ENCODE measurements around the gene NATD1. TPM values are rescaled to one million over a fixed set of nuclear protein-coding genes. Genes with fewer than 3 reads are reported as not detected.

Gene NATD1
- total RNA-seq, 4 donors from 2014 or later, result 2.4 to 5.1 (median 3.2) TPM

DNA sequence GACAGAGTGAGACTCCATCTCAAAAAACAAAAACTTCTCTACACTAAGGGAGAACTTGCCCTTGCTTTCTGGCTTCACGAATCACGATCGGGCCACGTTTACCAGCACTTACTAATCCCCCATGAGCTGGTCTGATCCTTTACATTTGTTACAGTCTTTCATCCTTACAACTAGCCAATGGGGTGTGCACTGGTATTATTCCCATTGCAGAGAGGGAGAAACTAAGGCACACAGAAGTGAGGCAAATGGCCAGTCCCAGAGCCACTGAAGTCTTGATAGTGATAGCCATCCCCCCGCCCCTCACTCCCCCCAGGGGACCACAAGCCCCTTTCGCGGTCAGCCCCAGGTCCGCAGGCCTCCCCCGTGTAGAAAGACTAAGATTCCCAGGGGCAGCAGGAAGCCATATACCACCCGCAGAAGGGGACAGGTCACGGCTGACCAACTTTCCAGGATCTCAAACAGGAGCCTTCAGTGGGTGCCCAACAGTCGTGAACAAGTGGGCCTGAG lies 868 bp downstream of the NATD1 start:
- no peaks in the 10 kb centered on the region for H3K36me3 ChIP-seq
- intact Hi-C loops (cut with DNase I), result no loop called here
- H3K27ac ChIP-seq, result peak overlapping the region; percentile 40 to 89 (median 79)
- peak overlapping the region; percentile 47 to 83 (median 60) for H3K4me3 ChIP-seq
- no peaks in the 10 kb centered on the region for H3K27me3 ChIP-seq
- no peak for DNase-seq
- H3K4me1 ChIP-seq, result peaks cover 13 to 35% (median 22%) of the 10 kb centered on the region in 3 donors
- no peak for TF ChIP-seq POLR2A (IDR thresholded peaks at IDR 0.05)
- TF ChIP-seq, protein P1, sequence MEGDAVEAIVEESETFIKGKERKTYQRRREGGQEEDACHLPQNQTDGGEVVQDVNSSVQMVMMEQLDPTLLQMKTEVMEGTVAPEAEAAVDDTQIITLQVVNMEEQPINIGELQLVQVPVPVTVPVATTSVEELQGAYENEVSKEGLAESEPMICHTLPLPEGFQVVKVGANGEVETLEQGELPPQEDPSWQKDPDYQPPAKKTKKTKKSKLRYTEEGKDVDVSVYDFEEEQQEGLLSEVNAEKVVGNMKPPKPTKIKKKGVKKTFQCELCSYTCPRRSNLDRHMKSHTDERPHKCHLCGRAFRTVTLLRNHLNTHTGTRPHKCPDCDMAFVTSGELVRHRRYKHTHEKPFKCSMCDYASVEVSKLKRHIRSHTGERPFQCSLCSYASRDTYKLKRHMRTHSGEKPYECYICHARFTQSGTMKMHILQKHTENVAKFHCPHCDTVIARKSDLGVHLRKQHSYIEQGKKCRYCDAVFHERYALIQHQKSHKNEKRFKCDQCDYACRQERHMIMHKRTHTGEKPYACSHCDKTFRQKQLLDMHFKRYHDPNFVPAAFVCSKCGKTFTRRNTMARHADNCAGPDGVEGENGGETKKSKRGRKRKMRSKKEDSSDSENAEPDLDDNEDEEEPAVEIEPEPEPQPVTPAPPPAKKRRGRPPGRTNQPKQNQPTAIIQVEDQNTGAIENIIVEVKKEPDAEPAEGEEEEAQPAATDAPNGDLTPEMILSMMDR (IDR thresholded peaks at IDR 0.05), result no peak
- H3K9me3 ChIP-seq, result no peaks in the 10 kb centered on the region
- WGBS, 2 donors, result 0 to 38% methylated on average over 4 to 8 of the region's 12 CpGs

DNA sequence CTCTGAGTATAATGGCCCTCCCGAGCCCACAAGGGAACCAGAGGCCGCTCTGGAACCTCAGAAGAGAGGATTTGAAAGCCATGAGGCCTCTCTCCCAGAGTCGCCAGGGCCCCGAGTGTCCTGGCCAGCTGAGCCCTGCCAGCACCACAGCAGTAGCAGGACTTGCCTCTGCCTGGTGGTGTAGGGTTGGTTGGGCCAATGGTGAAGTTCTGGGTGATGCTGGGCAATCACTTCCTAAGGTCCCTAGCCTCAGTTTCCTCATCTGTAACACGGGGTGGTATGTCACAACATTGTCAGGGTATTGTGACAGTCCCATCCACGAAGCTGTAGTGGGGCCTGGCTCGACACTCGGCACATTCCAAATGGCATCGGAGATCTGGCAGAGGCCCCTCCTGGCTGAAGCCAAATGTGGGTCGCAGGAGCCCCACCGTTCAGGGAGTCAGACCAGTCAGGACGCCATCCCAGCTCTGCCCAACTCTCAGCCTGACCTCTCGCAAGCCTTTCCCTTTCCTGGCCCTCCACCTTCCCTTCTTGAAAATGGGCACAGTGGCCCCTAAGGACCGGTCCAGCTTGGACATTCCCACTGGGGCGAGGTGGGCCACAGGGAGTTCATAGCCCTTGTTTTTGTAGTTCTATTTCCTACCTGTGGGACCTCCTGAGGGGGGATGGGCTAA lies 1.7 kb downstream of the NATD1 start:
- no peaks in the 10 kb centered on the region for H3K9me3 ChIP-seq
- H3K36me3 ChIP-seq, result no peaks in the 10 kb centered on the region
- WGBS, 2 donors, result 78 to 83% methylated on average over 4 to 10 of the region's 15 CpGs
- TF ChIP-seq, protein P1 (IDR thresholded peaks at IDR 0.05), result no peak
- no peak for TF ChIP-seq POLR2A (IDR thresholded peaks at IDR 0.05)
- peak overlapping the region in 1 of 4 donors; percentile 83 for H3K4me3 ChIP-seq
- peak overlapping the region in 1 of 4 donors; percentile 35 for H3K27ac ChIP-seq
- intact Hi-C loops (cut with DNase I), result no loop called here
- H3K27me3 ChIP-seq, result no peaks in the 10 kb centered on the region
- H3K4me1 ChIP-seq, result peaks cover 13 to 35% (median 22%) of the 10 kb centered on the region in 3 donors
- no peak for DNase-seq

DNA sequence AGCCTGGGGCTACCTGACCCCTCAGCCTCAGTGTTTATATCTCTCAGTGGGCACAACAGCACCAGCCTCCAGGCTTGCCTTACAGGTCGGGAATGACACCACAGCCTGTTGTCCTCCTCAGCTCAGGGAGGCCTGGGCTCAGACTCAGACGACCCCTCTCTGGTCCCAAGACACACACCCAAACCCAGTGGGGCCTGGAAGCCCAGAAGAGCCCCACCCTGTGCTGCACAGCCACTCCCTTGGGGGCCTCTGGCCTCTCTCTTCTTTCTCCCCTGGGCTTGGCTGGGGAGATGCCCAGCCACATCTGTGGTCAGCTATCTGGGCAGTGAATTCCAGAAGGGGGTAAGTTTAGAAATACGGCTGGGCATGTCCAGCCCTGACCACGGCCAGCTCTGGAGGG lies 2.4 kb downstream of the NATD1 start:
- no peaks in the 10 kb centered on the region for H3K27me3 ChIP-seq
- 57 to 69% methylated on average over 2 to 3 of the region's 4 CpGs for WGBS, 2 donors
- no peaks in the 10 kb centered on the region for H3K36me3 ChIP-seq
- H3K27ac ChIP-seq, result no peak overlapping the region
- TF ChIP-seq, protein P1 (IDR thresholded peaks at IDR 0.05), result no peak
- TF ChIP-seq POLR2A (IDR thresholded peaks at IDR 0.05), result no peak
- H3K4me3 ChIP-seq, result no peak overlapping the region
- DNase-seq, result no peak
- intact Hi-C loops (cut with DNase I), result no loop called here
- H3K4me1 ChIP-seq, result peaks cover 13 to 35% (median 22%) of the 10 kb centered on the region in 3 donors
- no peaks in the 10 kb centered on the region for H3K9me3 ChIP-seq

DNA sequence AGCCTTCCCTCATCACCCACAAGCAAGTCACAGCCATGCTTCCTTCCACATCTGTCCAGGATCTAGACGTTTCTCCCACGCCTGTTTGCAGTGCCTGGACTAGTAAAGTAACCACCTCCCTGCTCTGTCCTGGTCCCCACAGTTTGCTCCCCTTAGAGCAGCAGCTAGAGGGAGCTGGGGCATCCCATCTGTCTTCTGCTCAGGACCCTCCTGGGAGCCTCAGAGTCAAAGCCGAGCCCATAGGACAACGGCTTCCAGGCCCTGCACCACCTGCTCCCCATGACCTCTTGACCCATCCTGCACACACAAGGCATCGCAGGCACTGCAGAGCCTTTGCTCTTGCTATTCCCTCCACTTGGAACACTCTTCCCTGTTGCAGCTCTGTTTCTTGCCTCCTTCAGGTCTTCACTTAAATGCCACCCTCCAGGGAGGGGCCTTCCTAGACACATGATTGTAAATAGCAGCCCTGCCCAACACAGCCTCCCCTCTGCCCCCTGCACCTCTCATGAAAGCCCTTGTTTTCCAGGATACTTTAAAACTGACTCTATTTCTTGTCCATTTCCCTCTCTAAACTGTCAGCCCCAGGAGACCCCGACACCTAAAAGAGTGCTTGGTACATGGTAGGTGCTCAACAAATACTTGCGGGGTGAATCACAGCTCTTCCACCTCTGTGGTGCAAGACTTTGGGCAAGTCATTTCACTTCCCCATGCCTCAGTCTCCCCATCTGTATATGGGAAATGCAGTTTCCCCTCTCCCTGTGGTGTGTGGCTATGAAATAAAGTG lies 3.1 kb downstream of the NATD1 start:
- intact Hi-C loops (cut with DNase I), result no loop called here
- no peak for DNase-seq
- peaks cover 13 to 35% (median 22%) of the 10 kb centered on the region in 3 donors for H3K4me1 ChIP-seq
- H3K27me3 ChIP-seq, result no peaks in the 10 kb centered on the region
- H3K4me3 ChIP-seq, result no peak overlapping the region
- no peaks in the 10 kb centered on the region for H3K36me3 ChIP-seq
- WGBS, 2 donors, result 54 to 63% methylated on average over 7 of the region's 7 CpGs
- H3K27ac ChIP-seq, result no peak overlapping the region
- no peak for TF ChIP-seq POLR2A (IDR thresholded peaks at IDR 0.05)
- TF ChIP-seq, protein P1 (IDR thresholded peaks at IDR 0.05), result no peak
- H3K9me3 ChIP-seq, result no peaks in the 10 kb centered on the region
